Measurements from ENCODE around the gene DNAJC16.
"Not testable (repeated sequence)": the region's sequence is repeated elsewhere in the genome, so short reads cannot be mapped to it uniquely, and the experiment has no call there.

DNA sequence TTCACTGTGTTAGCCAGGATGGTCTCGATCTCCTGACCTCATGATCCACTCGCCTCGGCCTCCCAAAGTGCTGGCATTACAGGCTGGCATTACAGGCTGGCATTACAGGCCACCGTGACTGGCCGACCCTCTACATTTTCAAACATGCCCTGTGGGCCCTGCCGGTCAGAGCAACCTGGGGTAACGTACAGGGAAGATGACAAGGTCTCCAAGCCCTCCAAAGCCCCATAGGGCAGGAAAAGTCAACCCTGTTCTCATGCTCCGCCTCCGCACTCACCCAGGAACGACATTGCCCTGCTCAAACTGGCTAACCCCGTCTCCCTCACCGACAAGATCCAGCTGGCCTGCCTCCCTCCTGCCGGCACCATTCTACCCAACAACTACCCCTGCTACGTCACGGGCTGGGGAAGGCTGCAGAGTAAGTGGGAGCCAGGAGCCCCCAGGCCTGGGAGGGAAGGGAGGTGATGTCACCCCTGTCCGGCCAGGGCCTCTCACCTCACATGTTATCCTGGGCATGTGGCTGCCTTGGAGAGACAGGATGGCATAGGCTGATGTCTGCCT lies 43.6 kb upstream of the DNAJC16 start:
- not testable (repeated sequence) for TF ChIP-seq CTCF, POLR2A (IDR thresholded peaks at IDR 0.05)

All from esophagus squamous epithelium (tissue), 4 donors.